GM19025 (cell line): ENCODE data around the gene XAF1.
"Not testable (repeated sequence)": the region's sequence is repeated elsewhere in the genome, so short reads cannot be mapped to it uniquely, and the experiment has no call there.

ENCODE experiments used
- ATAC-seq: cut with Tn5 transposase; IDR thresholded peaks from one replicate; pipeline ENCODE4 v1.9.1; 2021; ENCODE audit warnings: mild to moderate bottlenecking, low read depth, moderate library complexity; ENCODE audit not compliant: unreplicated experiment

XAF1 gene

DNA sequence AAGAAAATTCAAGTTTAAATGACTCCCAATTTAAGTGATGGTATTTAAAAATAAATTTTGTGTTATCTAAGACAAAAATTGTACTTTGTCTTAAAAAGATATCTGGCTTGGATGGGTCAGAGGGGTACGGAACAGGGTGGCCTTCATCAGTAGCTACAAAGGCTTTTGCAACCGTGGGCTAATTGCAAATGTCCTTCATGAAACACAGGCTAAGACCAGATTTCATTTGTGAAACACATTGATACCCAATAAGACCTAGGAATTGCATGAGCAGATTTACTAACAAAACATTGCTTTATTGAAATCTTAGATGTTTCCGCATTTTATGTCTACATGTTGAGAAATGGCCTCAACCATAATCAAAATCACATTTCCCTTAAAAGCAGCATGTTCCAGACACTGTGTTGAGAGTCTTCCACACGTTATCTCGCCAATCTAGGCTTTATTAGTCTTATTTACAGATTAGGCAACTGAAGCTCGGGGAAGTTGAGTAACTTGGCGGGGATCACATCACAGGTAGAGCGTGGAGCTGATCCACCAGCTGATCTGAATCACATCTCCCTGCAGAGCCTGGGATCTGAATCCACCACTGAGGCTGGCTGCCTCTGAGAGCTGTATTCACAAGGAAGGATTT lies 42.0 kb downstream of the XAF1 start:
- no peak for ATAC-seq

DNA sequence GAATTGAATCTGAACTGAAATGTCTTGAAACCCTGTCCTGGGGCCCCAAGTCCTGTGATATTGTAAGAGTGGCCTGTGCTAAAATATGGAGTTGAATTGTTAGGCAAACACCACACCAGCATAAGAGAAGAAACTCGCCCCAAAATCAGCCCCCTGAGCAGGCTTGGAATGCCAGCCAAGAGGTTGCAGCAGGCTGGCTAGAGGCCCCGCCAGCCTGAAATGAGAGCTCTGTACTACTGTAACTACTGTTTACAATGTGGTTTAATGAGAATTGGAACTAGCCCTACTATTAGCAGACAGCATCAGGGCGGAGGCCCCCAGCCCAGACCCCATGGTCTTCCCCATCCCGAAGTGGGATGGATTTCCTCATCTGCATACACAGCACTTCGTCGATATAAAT lies 43.9 kb downstream of the XAF1 start:
- no peak for ATAC-seq

DNA sequence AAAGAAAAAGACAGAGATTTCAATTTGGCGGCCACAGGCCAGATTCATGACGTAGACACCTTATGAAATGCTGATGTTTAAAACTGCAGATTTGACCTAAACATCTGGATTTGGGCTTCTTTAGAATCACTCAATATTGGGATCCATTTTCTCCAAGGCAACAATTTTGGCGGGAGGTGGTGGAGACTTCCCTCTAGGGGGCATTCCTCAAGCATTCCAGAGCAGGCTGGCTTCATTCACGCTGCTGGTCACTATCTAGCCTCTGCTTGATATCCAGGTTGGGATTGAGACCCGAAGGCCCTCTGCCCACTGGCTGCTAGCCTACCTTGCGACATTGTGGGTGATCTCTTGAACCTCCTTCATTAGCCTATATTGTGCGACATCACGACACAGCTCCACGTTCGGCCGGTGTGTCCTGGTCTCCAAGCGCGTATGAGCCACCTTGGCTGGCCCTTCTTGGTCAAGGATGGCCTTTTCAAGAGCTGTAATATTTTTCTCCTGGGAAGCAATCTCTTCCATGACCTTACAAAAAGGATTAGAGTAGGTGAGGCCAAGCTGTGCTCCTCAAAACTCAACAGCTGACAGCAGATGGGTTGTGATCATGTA lies 44.7 kb downstream of the XAF1 start:
- ATAC-seq, result no peak

DNA sequence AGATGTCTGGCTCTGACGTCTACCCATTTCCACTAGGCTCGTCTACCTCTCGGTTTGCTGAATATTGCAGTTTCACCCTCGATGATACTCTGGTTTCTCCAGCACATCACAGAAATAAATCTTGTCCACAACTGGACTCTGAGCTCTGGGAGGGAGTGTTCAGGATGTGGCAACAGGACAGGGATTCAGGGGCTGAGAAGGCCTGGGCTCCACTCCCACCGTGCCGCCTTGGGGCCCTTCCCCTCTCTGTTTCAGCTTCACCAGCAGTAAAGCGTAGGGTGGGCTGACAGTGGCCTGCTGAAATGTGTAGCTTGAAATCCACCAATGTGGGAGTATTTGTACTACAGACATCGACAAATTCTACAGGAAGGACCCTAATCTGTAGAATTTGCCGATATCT lies 55.7 kb downstream of the XAF1 start:
- ATAC-seq, result no peak

DNA sequence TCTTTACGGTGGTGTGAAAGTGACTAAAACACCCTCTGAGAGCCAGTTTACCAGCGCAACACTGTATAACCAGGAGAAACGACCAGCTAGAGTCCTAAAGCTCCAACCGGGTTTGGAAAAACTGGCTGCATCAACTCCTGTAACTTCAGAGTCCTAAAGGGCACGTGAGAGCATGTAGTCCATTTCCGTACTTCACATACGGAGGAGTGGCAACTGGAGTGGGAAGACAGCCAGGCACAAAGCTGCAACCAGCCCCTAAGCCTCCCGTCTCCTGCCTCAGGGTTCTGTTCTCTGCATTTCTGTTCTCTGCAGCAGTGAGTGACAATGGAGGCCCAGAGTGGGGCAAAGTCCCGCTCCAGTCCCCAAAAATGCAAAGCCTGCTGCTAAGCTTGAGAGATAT lies 56.4 kb downstream of the XAF1 start:
- no peak for ATAC-seq

DNA sequence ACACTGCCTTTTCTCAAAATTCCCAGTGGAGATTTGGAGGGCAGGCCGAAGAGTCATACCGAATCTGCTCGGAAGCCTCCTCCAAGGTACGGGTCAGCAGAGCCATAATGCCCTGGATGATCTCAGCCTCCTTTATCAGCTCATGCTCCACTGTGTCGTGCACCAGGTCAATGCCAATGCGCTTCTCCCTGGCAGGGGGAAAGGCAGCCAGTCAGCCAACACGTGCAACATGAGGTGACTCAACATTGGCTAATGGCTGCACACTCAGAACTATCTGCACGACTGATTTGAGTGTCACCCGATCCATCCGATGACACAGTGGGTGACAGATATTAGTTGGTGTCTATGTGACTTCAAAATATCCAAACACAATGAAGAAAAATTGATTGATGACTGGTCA lies 59.9 kb downstream of the XAF1 start:
- ATAC-seq, result no peak

DNA sequence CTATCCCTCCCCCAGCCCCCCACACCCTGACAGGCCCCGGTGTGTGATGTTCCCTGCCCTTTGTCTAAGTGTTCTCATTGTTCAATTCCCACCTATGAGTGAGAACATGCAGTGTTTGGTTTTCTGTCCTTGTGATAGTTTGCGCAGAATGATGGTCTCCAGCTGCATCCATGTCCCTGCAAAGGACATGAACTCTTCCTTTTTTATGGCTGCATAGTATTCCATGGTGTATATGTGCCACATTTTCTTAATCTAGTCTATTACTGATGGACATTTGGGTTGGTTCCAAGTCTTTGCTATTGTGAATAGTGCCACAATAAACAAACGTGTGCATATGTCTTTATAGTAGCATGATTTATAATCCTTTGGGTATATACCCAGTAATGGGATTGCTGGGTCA lies 60.5 kb downstream of the XAF1 start:
- ATAC-seq, result not testable (repeated sequence)

DNA sequence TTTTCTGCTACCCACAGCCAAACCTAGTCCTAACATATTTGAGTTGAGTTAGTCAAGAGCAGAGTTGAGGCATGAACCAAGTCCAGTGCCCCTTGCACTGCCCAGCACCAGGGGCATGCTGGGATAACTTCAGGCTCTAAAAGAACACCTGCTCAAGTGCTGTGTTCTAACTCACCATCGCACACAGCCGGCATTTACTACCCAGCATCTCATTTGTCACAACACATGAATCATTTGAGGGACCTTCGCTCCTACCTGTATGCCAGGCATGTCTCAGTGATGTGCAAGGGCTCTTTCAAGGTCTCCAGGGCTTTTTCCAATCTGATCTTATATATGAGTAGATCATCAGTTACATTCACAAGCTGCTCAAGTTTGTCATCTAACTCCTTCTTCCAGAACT lies 63.1 kb downstream of the XAF1 start:
- no peak for ATAC-seq

DNA sequence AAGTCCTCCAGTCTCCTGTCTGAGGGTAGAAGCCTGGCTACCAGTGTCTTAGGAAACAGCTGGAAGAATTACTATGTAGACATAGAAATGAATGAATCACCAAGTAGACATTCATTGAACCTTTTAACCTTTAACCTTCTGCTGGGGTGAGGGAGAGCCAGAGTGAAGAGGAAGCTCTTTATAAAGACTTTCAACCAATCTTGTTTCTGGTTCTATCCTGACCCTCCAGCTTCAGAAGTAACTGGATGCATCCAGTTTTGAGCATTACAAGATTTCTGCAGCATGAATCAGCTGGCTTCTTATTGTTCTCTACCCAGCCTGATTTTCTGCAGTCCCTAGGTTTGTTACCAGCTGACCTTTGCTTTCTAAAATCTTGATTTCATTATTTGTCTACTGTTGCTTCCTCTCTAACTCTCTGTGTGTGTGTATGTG lies 67.2 kb downstream of the XAF1 start:
- no peak for ATAC-seq
